Endothelial cell (in vitro differentiated cells): Measurements from ENCODE around the gene TPRG1. TPM values are rescaled to one million over a fixed set of nuclear protein-coding genes. Genes with fewer than 3 reads are reported as not detected.

ENCODE experiments used
- DNase-seq: peaks from one replicate; pipeline ENCODE4 v3.0.0; 2021; ENCODE audit warnings: low spot score
- H3K27ac Mint-ChIP-seq: one replicate; pipeline ENCODE4 v1.8.0; 2021; ENCODE audit warnings: mixed read lengths, inconsistent platforms; ENCODE audit not compliant: unreplicated experiment
- H3K27me3 Mint-ChIP-seq: one replicate; pipeline ENCODE4 v1.8.0; 2021; ENCODE audit warnings: mild to moderate bottlenecking, moderate library complexity, mixed read lengths, inconsistent platforms; ENCODE audit not compliant: unreplicated experiment
- H3K36me3 Mint-ChIP-seq: one replicate; pipeline ENCODE4 v1.8.0; 2021; ENCODE audit warnings: mild to moderate bottlenecking, low read depth, mixed read lengths, inconsistent platforms; ENCODE audit not compliant: unreplicated experiment
- H3K4me1 Mint-ChIP-seq: one replicate; pipeline ENCODE4 v1.8.0; 2021; ENCODE audit warnings: mild to moderate bottlenecking, mixed read lengths, inconsistent platforms; ENCODE audit not compliant: unreplicated experiment
- H3K4me3 Mint-ChIP-seq: one replicate; pipeline ENCODE4 v1.8.0; 2021; ENCODE audit warnings: mild to moderate bottlenecking, mixed read lengths, inconsistent platforms; ENCODE audit not compliant: unreplicated experiment
- H3K9me3 Mint-ChIP-seq: one replicate; pipeline ENCODE4 v1.8.0; 2021; ENCODE audit warnings: mixed read lengths, inconsistent platforms; ENCODE audit not compliant: unreplicated experiment
- CTCF ChIP-seq: fragments of 200-600 bp; sonication (generic); IDR thresholded peaks from one replicate; pipeline ENCODE4 v1.5.0; 2021; ENCODE audit warnings: antibody characterized with exemption; ENCODE audit not compliant: unreplicated experiment
- total RNA-seq: library from RNA; stranded (reverse); fragmentation: NEBNext Ultra II Directional; extraction: Animal tissue kit (Norgen Biotek cat#: 25700); gene quantifications from one replicate; pipeline ENCODE4 v1.2.1, GENCODE V29; 2021; ENCODE audit not compliant: unreplicated experiment

TPRG1 gene
- total RNA-seq, 1 donor from 2014 or later: 2.1 TPM

GRCh38 chr3:189292667-189293484 is 121.1 kb downstream of the TPRG1 start:
- Mint-ChIP-seq H3K36me3 (no peaks in the 10 kb centered on the region), H3K9me3 (no peaks in the 10 kb centered on the region), H3K4me1 (no peaks in the 10 kb centered on the region), H3K4me3 (no peak overlapping the region), H3K27ac (no peak overlapping the region), H3K27me3 (no peaks in the 10 kb centered on the region)
- DNase-seq: no peak
- TF ChIP-seq CTCF: no peak

DNA sequence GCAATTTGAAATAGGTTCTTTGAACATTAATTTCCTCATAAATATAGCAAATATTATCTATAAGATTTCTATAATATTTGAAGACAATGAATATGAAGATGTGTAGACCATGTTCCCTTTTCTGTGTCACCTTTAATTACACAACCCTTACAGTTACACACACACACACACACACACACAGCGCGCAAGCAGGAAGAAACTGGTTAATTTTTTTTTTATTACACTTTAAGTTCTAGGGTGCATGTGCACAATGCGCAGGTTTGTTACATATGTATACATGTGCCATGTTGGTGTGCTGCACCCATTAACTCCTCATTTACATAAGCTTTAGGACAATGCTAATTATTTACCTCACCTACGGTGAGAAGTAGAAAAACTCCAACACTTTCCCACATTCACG is 122.9 kb downstream of the TPRG1 start:
- no peak for DNase-seq
- Mint-ChIP-seq H3K27me3 (no peaks in the 10 kb centered on the region), H3K9me3 (no peaks in the 10 kb centered on the region), H3K4me1 (no peaks in the 10 kb centered on the region), H3K4me3 (no peak overlapping the region), H3K27ac (no peak overlapping the region), H3K36me3 (no peaks in the 10 kb centered on the region)
- TF ChIP-seq CTCF: no peak

GRCh38 chr3:189295089-189295488 is 123.3 kb downstream of the TPRG1 start:
- H3K4me3 Mint-ChIP-seq: no peak overlapping the region
- no peak for TF ChIP-seq CTCF
- H3K4me1 Mint-ChIP-seq: no peaks in the 10 kb centered on the region
- no peak for DNase-seq
- H3K36me3 Mint-ChIP-seq: no peaks in the 10 kb centered on the region
- no peaks in the 10 kb centered on the region for H3K9me3 Mint-ChIP-seq
- no peaks in the 10 kb centered on the region for H3K27me3 Mint-ChIP-seq
- no peak overlapping the region for H3K27ac Mint-ChIP-seq

DNA sequence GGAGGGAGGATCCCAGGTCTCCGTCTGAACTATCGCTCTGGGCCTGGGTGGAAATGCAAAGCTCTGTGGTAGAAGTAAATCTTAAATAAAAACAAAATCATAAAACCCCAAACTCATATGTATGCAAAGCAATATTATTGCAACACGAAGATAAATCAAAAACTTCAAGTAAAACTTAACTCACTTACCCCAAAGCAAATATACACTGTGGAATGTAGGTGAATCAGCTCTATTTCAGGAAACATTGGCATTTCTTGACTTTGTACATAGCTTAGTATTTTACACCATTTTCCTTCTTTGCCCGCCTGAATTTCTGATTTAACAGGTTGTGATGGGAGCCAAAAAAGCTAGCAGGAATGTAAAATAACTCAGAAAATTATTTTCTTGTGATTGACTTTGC is 126.2 kb downstream of the TPRG1 start:
- no peak for DNase-seq
- H3K9me3 Mint-ChIP-seq: no peaks in the 10 kb centered on the region
- no peak for TF ChIP-seq CTCF
- no peak overlapping the region for H3K4me3 Mint-ChIP-seq
- no peaks in the 10 kb centered on the region for H3K36me3 Mint-ChIP-seq
- H3K27ac Mint-ChIP-seq: no peak overlapping the region
- H3K4me1 Mint-ChIP-seq: no peaks in the 10 kb centered on the region
- no peaks in the 10 kb centered on the region for H3K27me3 Mint-ChIP-seq

DNA sequence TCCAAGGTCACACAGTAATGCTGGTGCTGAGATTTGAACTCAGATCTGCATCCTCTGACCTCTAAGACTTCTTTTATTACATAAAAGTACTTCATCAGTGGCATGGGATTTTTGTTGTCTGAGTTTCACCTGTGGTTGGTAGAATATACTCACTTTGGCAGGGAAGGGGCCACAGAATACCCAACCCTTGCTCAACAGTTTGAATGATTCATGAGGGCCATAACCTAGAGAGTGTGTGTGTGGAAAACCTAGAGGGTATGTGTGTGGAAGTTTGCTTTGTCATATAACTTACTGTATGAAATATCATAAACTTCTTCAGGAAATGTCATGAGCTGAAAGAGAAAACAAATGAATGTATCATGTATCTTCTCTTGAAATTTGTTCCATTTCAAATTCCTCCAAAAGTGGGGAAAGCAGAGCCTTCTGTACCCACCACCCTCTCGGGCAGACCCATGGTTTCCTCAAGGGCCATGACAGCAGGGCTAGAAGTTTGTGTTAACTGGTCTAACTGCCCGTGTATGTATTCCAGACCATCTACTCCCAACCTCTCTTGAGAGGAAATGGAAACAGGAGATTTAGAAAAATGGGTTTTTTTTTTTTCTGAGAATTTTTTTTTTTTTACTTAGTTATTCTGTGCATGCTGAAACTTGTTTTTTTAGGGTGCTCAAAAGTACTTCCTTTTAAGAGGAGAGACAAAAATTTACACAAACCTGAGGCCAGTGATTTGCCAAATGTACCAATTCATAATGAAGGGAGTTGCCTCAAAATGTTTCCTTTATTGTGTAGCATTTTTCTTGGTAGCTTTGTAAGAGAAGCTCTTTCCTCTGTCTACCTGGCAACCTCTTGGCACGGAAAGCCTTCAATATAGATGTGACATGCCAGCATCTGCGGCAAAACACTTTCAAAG is 127.0 kb downstream of the TPRG1 start:
- Mint-ChIP-seq H3K27me3 (no peaks in the 10 kb centered on the region), H3K4me1 (no peaks in the 10 kb centered on the region), H3K27ac (no peak overlapping the region), H3K9me3 (no peaks in the 10 kb centered on the region), H3K36me3 (no peaks in the 10 kb centered on the region), H3K4me3 (no peak overlapping the region)
- no peak for DNase-seq
- no peak for TF ChIP-seq CTCF
